Activated CD4-positive, CD25-positive, alpha-beta regulatory T cell (primary cell): ENCODE measurements around the gene LDB2.

ENCODE experiments used
- DNase-seq, 4 experiments: peaks; one replicate each; lab custom pipeline; 2025; lab: John Stamatoyannopoulos, UW

The LDB2 gene

DNA sequence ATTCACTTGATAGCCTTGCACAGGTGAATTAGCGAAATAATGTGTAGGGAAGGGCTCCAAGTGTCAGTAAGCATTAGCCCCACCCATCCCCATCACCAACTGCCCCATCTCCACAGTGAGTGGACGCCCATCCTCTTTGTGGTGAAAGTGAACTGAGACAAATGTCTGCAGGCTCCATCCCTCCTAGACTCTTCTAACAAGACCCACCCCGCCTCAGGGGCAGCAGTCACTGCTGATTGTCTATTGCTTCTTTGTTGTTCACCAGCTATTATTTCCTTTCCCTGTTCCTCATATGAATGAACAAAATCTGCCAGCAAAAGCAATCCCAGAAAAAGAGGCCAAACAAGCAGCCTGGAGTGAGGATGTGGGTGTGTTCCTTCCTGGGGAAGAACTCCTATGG is 96.4 kb downstream of the LDB2 start:
- DNase-seq = peak in 1 of 4 experiments; percentile 0

DNA sequence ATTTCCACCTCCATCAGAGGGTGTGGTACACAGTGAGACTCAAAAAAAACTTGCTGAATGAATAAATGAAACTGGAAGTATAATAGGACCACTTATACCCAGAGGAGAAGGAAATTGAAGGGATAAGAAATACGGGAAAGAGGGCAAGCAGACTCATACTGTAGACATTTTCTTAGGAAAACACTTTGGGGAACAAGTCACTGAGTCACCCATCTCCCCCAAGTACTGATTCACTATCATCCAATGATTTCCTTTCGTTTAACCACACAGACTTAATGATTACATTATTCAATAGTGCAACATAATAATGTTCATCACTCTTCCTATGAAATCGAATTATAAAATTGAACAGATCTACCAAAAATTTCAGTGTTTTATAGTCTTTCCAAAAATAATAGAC is 97.1 kb downstream of the LDB2 start:
- DNase-seq = no peak

DNA sequence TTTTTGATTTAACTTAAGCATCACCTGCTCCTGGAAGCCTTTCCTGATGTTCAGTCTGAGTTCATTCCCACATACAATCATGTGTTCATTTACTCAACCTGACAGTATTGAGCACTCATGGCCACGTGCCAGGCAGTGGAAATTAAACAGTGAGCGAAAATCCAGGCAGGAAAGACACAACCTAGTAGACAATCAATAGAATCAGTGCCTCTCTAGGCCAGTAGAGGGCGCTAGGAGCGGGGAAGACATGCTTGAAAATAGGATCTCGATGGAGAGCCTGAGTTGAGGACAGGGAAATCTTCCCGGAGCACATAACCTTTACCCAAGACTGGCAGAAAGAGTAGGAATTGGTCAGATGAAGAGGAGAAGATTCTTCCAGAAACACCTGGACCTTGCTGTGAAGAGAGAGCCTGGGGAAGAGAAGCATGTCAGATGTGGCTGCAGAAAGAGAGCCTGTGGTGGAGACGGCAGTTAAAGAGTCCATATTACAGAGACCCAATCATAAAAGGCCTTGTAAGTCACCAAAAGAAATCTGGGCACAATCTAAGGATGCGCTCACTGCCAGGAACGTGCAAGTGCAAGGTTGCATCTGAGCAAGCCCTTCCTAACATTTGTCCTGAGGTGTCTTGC is 103.5 kb downstream of the LDB2 start:
- no peak for DNase-seq

GRCh38 chr4:16791460-16791859 is 107.0 kb downstream of the LDB2 start:
- DNase-seq = no peak

DNA sequence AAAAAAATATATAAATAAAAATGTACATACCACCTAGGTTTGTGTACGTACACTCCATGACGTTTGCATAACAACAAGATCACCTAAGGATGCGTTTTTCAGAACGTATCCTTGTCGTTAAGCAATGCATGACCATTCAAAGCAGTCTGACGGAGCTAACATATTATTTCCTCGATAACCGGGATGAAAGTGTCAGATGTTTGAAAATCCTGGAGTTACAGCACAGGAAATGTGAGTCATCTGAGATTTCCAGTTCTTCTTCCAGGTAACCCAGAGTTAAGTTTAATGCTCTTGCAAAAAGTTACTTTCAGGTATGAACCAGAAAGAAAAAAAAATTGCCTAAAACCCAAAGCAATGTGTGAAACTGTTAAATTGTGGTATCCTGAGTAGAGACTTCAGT is 107.9 kb downstream of the LDB2 start:
- no peak for DNase-seq

DNA sequence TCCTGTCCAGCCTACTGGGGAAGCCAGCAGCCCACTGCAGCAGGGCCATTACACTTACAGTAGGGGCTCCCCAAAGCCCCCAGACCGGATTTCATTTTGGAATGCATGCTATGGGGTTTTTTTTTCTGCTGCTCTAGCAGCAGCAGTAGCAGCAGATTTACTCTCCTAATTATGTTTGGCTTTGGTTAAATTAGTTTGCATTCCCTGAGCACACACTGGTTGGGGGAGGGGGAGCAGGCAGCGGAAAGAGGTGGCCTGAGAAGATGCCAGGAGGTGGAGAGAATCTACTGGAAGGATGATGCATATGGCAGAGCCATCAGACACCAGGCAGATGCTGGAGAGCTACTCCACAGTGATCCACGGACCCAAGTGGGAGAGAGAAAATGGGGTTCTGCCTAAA is 109.6 kb downstream of the LDB2 start:
- no peak for DNase-seq

DNA sequence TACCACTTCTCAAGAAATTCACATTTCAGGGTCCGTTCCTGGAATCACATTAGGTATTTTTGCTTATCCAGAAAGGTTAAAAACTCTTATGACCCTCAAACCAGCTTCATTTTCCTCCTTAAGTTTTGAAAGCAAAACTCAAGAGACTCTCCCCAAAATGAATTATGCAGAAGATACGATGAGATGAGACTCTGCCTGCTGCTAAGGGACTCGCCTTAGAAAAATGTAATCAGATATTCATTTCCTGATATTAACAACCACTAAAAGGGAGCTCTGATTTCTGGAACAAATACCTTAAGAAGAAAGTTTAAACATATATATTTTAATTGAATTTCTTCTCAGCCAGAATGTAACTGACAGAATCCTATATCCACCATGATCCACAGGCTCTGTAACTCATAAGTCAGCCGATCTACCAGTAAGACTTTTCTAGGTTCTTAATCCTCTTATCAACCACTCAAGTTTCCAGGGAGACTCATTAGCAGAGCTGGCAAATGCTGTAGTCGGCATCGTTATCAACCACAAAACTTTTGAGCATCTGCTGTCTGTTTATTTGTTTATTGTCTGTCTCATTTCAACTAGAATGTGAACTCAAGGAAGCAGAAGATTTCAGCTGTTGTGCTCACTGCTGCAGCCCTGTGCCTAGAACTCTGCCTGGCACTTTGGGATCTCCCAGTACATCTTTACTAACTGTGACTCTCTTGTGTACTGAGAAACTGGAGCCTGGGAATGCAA is 112.5 kb downstream of the LDB2 start:
- DNase-seq = no peak

- DNase-seq = no peak
Observed at GRCh38 chr4:16783119-16783518, 115.3 kb downstream of the LDB2 start.

DNA sequence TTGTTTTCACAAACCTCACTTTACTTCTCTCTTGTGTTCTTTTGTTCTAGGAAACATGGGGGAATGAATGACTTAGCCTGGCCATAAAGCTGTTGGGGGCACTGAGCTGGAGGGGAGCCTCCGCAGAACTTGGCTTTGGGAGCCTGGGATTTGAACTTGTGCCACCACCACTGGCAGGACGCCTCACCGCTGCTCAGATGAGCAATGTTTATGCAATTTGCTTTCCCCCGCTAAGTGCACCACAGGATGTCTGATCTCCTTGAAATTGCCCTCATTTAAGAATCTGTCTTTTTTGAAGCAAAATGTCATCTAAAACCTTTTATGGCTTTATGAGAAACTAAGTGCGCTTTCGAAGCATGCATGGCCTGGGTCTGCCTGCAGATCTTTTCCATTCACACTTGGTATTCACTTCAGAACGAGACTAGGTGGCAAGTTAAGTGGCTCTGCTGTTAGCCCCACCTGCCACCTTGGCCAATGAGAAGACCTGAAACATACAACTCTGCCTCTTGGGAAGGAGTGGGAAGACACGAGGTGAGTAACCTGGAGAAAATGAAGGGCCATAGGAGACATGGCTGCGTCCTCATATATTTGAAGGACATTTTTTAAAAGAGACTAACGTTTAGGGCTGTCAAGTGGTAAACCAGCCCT is 119.3 kb downstream of the LDB2 start:
- no peak for DNase-seq

DNA sequence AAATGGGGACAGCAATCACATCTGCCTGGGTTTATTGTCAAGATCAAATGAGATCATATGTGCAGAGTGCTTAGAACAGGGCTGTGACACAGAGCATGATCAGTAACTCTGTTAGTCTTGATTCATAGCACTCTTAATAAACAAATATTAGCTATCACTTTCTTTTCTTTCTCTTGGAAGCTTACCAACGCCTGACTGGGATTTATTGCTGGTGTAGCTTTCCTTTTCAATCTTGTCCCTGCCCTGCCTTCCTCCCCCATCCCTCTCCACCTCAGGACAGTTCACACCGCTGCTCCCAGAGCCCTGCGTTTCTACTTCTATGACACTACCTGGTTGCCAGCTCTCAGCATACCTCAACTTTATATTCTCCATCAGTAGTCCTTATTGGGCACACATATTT is 120.7 kb downstream of the LDB2 start:
- DNase-seq = no peak

DNA sequence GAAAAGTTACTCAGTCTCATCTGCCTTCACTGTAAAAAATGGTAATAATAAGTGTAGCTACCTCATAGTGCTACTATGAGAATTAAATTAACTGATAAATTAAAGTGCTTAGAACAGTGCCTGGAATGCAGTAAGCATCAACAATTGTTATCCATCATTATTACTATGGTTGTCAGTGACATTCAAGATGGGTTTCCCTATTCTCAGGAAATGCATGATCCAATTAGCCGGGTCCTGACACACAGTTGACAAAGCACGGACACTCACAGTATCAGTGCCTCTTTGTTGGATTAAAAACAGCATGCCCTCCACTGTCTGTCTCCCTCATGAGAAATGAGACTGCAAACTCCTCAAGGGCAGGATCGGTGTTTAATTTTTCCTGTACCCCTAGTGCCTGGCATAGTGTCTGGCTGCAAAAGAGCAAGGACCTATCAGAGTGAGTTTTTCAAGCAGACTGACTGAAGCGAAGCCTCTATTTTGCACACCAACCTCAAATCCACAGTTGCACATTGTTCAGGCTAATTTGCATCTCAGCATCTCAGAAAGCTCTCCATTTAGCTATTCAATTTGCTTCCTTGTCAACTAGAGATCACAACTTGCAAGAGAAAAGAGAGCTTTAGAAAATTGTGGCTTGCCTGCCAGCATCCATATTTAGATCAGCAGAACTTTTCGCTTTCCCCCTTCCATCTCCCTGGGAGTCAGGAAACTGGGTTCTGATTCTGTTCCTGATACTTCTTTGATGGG is 122.9 kb downstream of the LDB2 start:
- no peak for DNase-seq

- no peak for DNase-seq
Observed at GRCh38 chr4:16772366-16772850, 126.0 kb downstream of the LDB2 start.

- DNase-seq = no peak
Observed at GRCh38 chr4:16770710-16771285, 127.6 kb downstream of the LDB2 start.

DNA sequence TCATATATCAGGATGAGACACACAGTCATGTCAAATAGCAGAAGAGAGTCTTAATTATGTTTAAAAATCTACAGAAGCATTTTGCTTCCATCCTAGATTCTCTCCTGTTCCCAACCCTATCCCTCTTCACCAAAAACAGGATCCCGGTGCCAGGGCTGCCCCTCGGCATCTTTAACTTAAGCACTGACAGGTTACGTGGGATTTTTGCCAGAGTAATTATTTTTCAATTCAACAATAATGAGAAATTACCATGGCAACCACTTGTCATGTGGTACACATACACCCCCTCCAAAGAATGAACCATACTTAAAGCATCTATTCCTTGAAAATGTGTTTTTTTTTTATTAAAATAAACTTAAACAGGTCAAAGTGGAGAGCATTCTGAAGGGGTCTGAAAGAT is 130.6 kb downstream of the LDB2 start:
- DNase-seq = no peak

GRCh38 chr4:16767251-16767650 is 131.2 kb downstream of the LDB2 start:
- no peak for DNase-seq

DNA sequence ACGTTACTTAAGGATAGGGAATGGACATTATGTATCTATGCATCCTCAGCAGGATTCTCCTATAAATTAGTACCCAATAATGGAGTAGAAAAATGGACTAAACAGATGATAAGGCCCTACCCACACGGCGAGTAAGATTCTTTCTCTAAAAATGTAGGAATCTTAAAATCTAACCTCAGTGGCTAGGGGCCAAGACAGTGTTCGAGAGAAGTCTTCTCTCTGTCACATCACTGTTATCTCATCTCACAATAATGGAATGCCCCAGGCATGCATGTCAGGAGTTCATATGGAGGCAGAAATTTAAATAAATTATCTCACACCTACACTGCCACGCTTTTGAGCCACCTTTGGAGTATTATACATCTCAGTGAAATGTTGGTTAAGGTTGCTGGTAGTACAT is 132.9 kb downstream of the LDB2 start:
- no peak for DNase-seq

GRCh38 chr4:16764622-16765021 is 133.8 kb downstream of the LDB2 start:
- no peak for DNase-seq

GRCh38 chr4:16760617-16761363 is 137.7 kb downstream of the LDB2 start:
- DNase-seq = no peak

DNA sequence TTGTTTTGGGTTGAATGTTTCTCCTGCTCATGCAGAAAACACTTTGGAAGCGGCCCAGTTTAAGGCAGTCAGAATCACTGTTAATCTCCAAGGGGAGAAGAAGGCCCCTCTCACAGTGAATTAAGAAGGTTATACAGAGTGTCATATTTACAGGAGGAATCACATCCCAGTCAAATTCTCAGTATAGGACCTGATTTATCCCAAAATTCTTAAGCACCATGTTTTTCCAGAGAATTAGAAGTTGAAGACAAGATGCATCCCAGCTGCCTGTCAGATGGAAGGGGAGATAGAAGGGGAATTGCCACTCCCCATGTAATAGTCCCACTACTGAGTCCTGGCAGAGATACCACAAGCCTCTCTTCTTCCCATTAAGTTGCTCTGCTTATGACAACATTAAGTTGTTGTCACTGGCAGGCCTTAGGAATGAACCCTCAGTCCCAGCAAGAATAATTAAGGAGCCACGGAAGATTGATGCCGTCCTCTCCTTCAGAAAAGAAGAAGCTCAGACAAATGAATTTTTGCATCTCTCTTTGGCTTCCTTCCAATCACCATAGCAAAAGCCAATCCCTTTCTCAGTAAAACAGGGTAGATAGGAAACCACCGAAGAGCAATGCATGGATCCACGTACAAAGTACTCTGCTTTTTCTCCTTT is 138.4 kb downstream of the LDB2 start:
- no peak for DNase-seq

- DNase-seq = no peak
Observed at GRCh38 chr4:16758816-16759215, 139.6 kb downstream of the LDB2 start.

- no peak for DNase-seq
Observed at GRCh38 chr4:16758255-16758654, 140.2 kb downstream of the LDB2 start.
